CD8-positive, alpha-beta memory T cell (primary cell): ENCODE data around the gene KCNJ11. TPM values are rescaled to one million over a fixed set of nuclear protein-coding genes. Genes with fewer than 3 reads are reported as not detected.
A peak's percentile ranks its signal among the peaks of the same experiment; 100 is the strongest.

ENCODE experiments used
- CTCF ChIA-PET: fragments of 350-600 bp; sonication (Branson Sonifier 250); formaldehyde crosslinking; loops from one replicate; lab custom pipeline; 2021; ENCODE audit warnings: antibody characterized with exemption; lab: Charles Lee
- POLR2A ChIA-PET: fragments of 350-600 bp; sonication (Branson Sonifier 250); formaldehyde crosslinking; loops from one replicate; lab custom pipeline; 2021; ENCODE audit warnings: antibody characterized with exemption; lab: Charles Lee
- DNase-seq, 5 donors: peaks; one replicate each; pipeline versions ENCODE4 v3.0.0 to v3.0.0-alpha.2; 2020 to 2022; ENCODE audit warnings: mixed read lengths in 1 of 5
- H3K27ac ChIP-seq: one replicate; pipeline ENCODE4 v1.7.0; 2013; ENCODE audit warnings: low read depth, mild to moderate bottlenecking, low read length, moderate library complexity
- H3K27me3 ChIP-seq: 2 replicates; pipeline ENCODE4 v1.7.0; 2013; ENCODE audit warnings: low read length, mild to moderate bottlenecking; ENCODE audit not compliant: insufficient read depth, poor library complexity, severe bottlenecking
- H3K36me3 ChIP-seq: 2 replicates; pipeline ENCODE4 v1.7.0; 2013; ENCODE audit warnings: mild to moderate bottlenecking, low read length, moderate library complexity; ENCODE audit not compliant: insufficient read depth
- H3K4me1 ChIP-seq: 2 replicates; pipeline ENCODE4 v1.7.0; 2013; ENCODE audit warnings: mild to moderate bottlenecking, low read length, moderate library complexity; ENCODE audit not compliant: insufficient read depth
- H3K4me3 ChIP-seq: 2 replicates; pipeline ENCODE4 v1.7.0; 2013; ENCODE audit warnings: mild to moderate bottlenecking, low read length
- H3K9me3 ChIP-seq: 2 replicates; pipeline ENCODE4 v1.7.0; 2013; ENCODE audit warnings: mild to moderate bottlenecking, low read length
- H3K27ac Mint-ChIP-seq, 8 donors: one replicate each; pipeline ENCODE4 v1.8.0; 2020 to 2021; ENCODE audit warnings: mixed read lengths in 8 of 8, mild to moderate bottlenecking in 6 of 8, inconsistent platforms in 3 of 8, moderate library complexity in 3 of 8
- H3K27me3 Mint-ChIP-seq, 2 donors: one replicate each; pipeline ENCODE4 v1.8.0; 2020 to 2021; ENCODE audit warnings: mixed read lengths in 2 of 2, mild to moderate bottlenecking in 1 of 2, moderate library complexity in 1 of 2
- H3K36me3 Mint-ChIP-seq, 3 donors: one replicate each; pipeline ENCODE4 v1.8.0; 2020 to 2021; ENCODE audit warnings: mixed read lengths in 3 of 3, inconsistent platforms in 1 of 3, mild to moderate bottlenecking in 1 of 3
- H3K4me1 Mint-ChIP-seq, 3 donors: one replicate each; pipeline ENCODE4 v1.8.0; 2020 to 2021; ENCODE audit warnings: mixed read lengths in 3 of 3, inconsistent platforms in 1 of 3, mild to moderate bottlenecking in 1 of 3
- H3K4me3 Mint-ChIP-seq, 7 donors: one replicate each; pipeline ENCODE4 v1.8.0; 2020 to 2021; ENCODE audit warnings: mixed read lengths in 7 of 7, mild to moderate bottlenecking in 6 of 7, moderate library complexity in 4 of 7, inconsistent platforms in 2 of 7
- H3K9me3 Mint-ChIP-seq, 5 donors: one replicate each; pipeline ENCODE4 v1.8.0; 2020 to 2022; ENCODE audit warnings: mixed read lengths in 5 of 5, mild to moderate bottlenecking in 3 of 5, moderate library complexity in 2 of 5, inconsistent platforms in 1 of 5
- polyA plus RNA-seq: library from polyadenylated mRNA; unstranded; fragments of 300-500 nt; fragmentation: Illumina TruSeq; gene quantifications from one replicate; pipeline ENCODE4 v1.2.3, GENCODE V29; 2021
- total RNA-seq, 2 experiments: library from RNA; stranded (reverse); gene quantifications; one replicate each; pipeline ENCODE4 v1.2.3, GENCODE V29; 2021

The KCNJ11 gene
- total and polyA plus RNA-seq, 3 experiments from 2014 or later, result 0.09 to 0.95 (median 0.53) TPM

- POLR2A ChIA-PET, result no interaction called here
- no peaks in the 10 kb centered on the region for H3K36me3 ChIP-seq
- no peaks in the 10 kb centered on the region for H3K4me1 ChIP-seq
- Mint-ChIP-seq H3K4me1 (peaks cover 0 to 1% (median 0%) of the 10 kb centered on the region in 3 donors), H3K27me3 (peaks cover 0 to 7% of the 10 kb centered on the region in 2 donors), H3K9me3 (no peaks in the 10 kb centered on the region), H3K27ac (no peak overlapping the region), H3K4me3 (no peak overlapping the region), H3K36me3 (no peaks in the 10 kb centered on the region)
- no peak overlapping the region for H3K4me3 ChIP-seq
- H3K27ac ChIP-seq, result no peak overlapping the region
- H3K27me3 ChIP-seq, result no peaks in the 10 kb centered on the region
- H3K9me3 ChIP-seq, result no peaks in the 10 kb centered on the region
- CTCF ChIA-PET, result interaction anchor here (0.8 to 3.2 kb wide), 3 partner anchors 10 to 28 kb away, joined by 3 to 14 read pairs (median 3); no protein-coding TSS in a partner anchor
- DNase-seq, result no peak
Observed at GRCh38 chr11:17400048-17400775, 11.8 kb upstream of the KCNJ11 start.

GRCh38 chr11:17399236-17399635, 10.8 kb upstream of the KCNJ11 start:
- Mint-ChIP-seq H3K27me3 (peaks cover 0 to 3% of the 10 kb centered on the region in 2 donors), H3K27ac (no peak overlapping the region), H3K4me3 (no peak overlapping the region), H3K4me1 (peaks cover 0 to 1% (median 0%) of the 10 kb centered on the region in 3 donors), H3K36me3 (no peaks in the 10 kb centered on the region), H3K9me3 (no peaks in the 10 kb centered on the region)
- POLR2A ChIA-PET, result no interaction called here
- Histone ChIP-seq H3K9me3 (no peaks in the 10 kb centered on the region), H3K4me3 (no peak overlapping the region), H3K27me3 (no peaks in the 10 kb centered on the region), H3K27ac (no peak overlapping the region), H3K4me1 (no peaks in the 10 kb centered on the region), H3K36me3 (no peaks in the 10 kb centered on the region)
- CTCF ChIA-PET, result interaction anchor here (1.5 to 3.2 kb wide), 3 partner anchors 9 to 129 kb away, joined by 3 to 14 read pairs (median 8); no protein-coding TSS in a partner anchor
- DNase-seq, result no peak

GRCh38 chr11:17397311-17398002, 9.0 kb upstream of the KCNJ11 start:
- no peaks in the 10 kb centered on the region for H3K4me1 ChIP-seq
- no peak overlapping the region for H3K27ac ChIP-seq
- Mint-ChIP-seq H3K9me3 (no peaks in the 10 kb centered on the region), H3K27me3 (peaks cover 0 to 3% of the 10 kb centered on the region in 2 donors), H3K4me3 (no peak overlapping the region), H3K36me3 (no peaks in the 10 kb centered on the region), H3K4me1 (peaks cover 0 to 1% (median 0%) of the 10 kb centered on the region in 3 donors), H3K27ac (no peak overlapping the region)
- no peaks in the 10 kb centered on the region for H3K36me3 ChIP-seq
- DNase-seq, result no peak
- no peak overlapping the region for H3K4me3 ChIP-seq
- CTCF ChIA-PET, result interaction anchor here (0.7 to 3.2 kb wide), 4 partner anchors 9 to 131 kb away, joined by 3 to 14 read pairs (median 6); partner anchors contain the start of gene KCNJ11
- no peaks in the 10 kb centered on the region for H3K27me3 ChIP-seq
- POLR2A ChIA-PET, result no interaction called here
- H3K9me3 ChIP-seq, result no peaks in the 10 kb centered on the region

- Mint-ChIP-seq H3K9me3 (no peaks in the 10 kb centered on the region), H3K4me1 (peaks cover 0 to 1% (median 0%) of the 10 kb centered on the region in 3 donors), H3K36me3 (no peaks in the 10 kb centered on the region), H3K27ac (peak overlapping the region in 1 of 8 donors; percentile 88), H3K27me3 (peaks cover 0 to 3% of the 10 kb centered on the region in 2 donors), H3K4me3 (no peak overlapping the region)
- no peak for DNase-seq
- Histone ChIP-seq H3K36me3 (no peaks in the 10 kb centered on the region), H3K9me3 (no peaks in the 10 kb centered on the region), H3K4me3 (no peak overlapping the region), H3K27ac (no peak overlapping the region), H3K4me1 (no peaks in the 10 kb centered on the region), H3K27me3 (no peaks in the 10 kb centered on the region)
- ChIA-PET POLR2A (no interaction called here), CTCF (interaction anchor here (0.7 to 1.3 kb wide), 2 partner anchors 13 to 75 kb away, joined by 3 to 5 read pairs; no protein-coding TSS in a partner anchor)
Observed at GRCh38 chr11:17396598-17397310, 8.3 kb upstream of the KCNJ11 start.

GRCh38 chr11:17395978-17396377, 7.5 kb upstream of the KCNJ11 start:
- Mint-ChIP-seq H3K4me1 (peaks cover 0 to 1% (median 0%) of the 10 kb centered on the region in 3 donors), H3K4me3 (no peak overlapping the region), H3K36me3 (no peaks in the 10 kb centered on the region), H3K27ac (no peak overlapping the region), H3K9me3 (no peaks in the 10 kb centered on the region), H3K27me3 (peaks cover 0 to 3% of the 10 kb centered on the region in 2 donors)
- Histone ChIP-seq H3K27ac (no peak overlapping the region), H3K4me3 (no peak overlapping the region), H3K27me3 (no peaks in the 10 kb centered on the region), H3K9me3 (no peaks in the 10 kb centered on the region), H3K36me3 (no peaks in the 10 kb centered on the region), H3K4me1 (no peaks in the 10 kb centered on the region)
- DNase-seq, result no peak
- ChIA-PET CTCF (interaction anchor here (1.3 kb wide), 1 partner anchor 12 kb away, joined by 5 read pairs; no protein-coding TSS in a partner anchor), POLR2A (no interaction called here)

GRCh38 chr11:17395554-17395961, 7.1 kb upstream of the KCNJ11 start:
- no peaks in the 10 kb centered on the region for H3K9me3 Mint-ChIP-seq
- POLR2A ChIA-PET, result no interaction called here
- peaks cover 0 to 1% (median 0%) of the 10 kb centered on the region in 3 donors for H3K4me1 Mint-ChIP-seq
- Histone ChIP-seq H3K27ac (no peak overlapping the region), H3K4me1 (no peaks in the 10 kb centered on the region), H3K9me3 (no peaks in the 10 kb centered on the region), H3K4me3 (no peak overlapping the region), H3K36me3 (no peaks in the 10 kb centered on the region), H3K27me3 (no peaks in the 10 kb centered on the region)
- CTCF ChIA-PET, result interaction anchor here (0.9 to 1.3 kb wide), 3 partner anchors 9 to 12 kb away, joined by 3 to 5 read pairs (median 4); no protein-coding TSS in a partner anchor
- no peak for DNase-seq
- peaks cover 0 to 3% of the 10 kb centered on the region in 2 donors for H3K27me3 Mint-ChIP-seq
- no peaks in the 10 kb centered on the region for H3K36me3 Mint-ChIP-seq
- H3K4me3 Mint-ChIP-seq, result no peak overlapping the region
- no peak overlapping the region for H3K27ac Mint-ChIP-seq

GRCh38 chr11:17394743-17395390, 6.4 kb upstream of the KCNJ11 start:
- H3K4me3 ChIP-seq, result no peak overlapping the region
- no peak overlapping the region for H3K27ac ChIP-seq
- CTCF ChIA-PET, result interaction anchor here (0.9 to 1.0 kb wide), 2 partner anchors 8 to 11 kb away, joined by 3 to 4 read pairs; no protein-coding TSS in a partner anchor
- H3K4me1 ChIP-seq, result peaks cover 2% of the 10 kb centered on the region
- H3K9me3 ChIP-seq, result no peaks in the 10 kb centered on the region
- Mint-ChIP-seq H3K9me3 (no peaks in the 10 kb centered on the region), H3K4me1 (peaks cover 3 to 5% (median 3%) of the 10 kb centered on the region in 3 donors), H3K36me3 (no peaks in the 10 kb centered on the region), H3K4me3 (peak overlapping the region in 1 of 7 donors; percentile 23), H3K27me3 (peaks cover 0 to 3% of the 10 kb centered on the region in 2 donors), H3K27ac (no peak overlapping the region)
- no peaks in the 10 kb centered on the region for H3K36me3 ChIP-seq
- POLR2A ChIA-PET, result no interaction called here
- no peaks in the 10 kb centered on the region for H3K27me3 ChIP-seq
- DNase-seq, result no peak
